Measurements from ENCODE around the gene LSM6. TPM values are rescaled to one million over a fixed set of nuclear protein-coding genes. Genes with fewer than 3 reads are reported as not detected.

Gene LSM6
- total RNA-seq, result 10 to 100 TPM; 18.9 to 27.1 (median 22.2) TPM
- long read RNA-seq, donor 1, transcript LSM6-201 (4 exons, 2,259 nt), result major isoform, 8 of 11 reads
- long read RNA-seq, donor 1, partial matches to known transcripts, result 0 of 11 reads
- long read RNA-seq, donor 1, other reads (novel, unspliced or antisense), result 0 of 11 reads
- long read RNA-seq, donor 2, transcript LSM6-201 (4 exons, 2,259 nt), result major isoform, 14 of 19 reads
- long read RNA-seq, donor 2, partial matches to known transcripts, result 0 of 19 reads
- long read RNA-seq, donor 2, other reads (novel, unspliced or antisense), result 2 of 19 reads

- intact Hi-C loops (cut with DNase I, micrococcal nuclease), result no loop called here
- Histone ChIP-seq H3K9me3 (no peaks in the 10 kb centered on the region), H3K36me3 (ENCODE audit: low read depth) (no peaks in the 10 kb centered on the region), H3K4me1 (ENCODE audit: low read depth) (peaks cover 9% of the 10 kb centered on the region), H3K4me3 (peak within 1 kb of the TSS; percentile 80)
- no peak for TF ChIP-seq CTCF (IDR thresholded peaks at IDR 0.05)
- DNase-seq, result peak; percentile 89 to 93 (median 91)
- peak; percentile 99 for ATAC-seq
These were observed at the start of gene LSM6 for GRCh38 chr4:146175541-146176453. LSM6 (plus strand) TSS chr4:146175718; CDS start chr4:146182922, 7,204 bp downstream.

GRCh38 chr4:146132445-146132844 lies 43.1 kb upstream of the LSM6 start:
- no peak overlapping the region for H3K4me3 ChIP-seq
- H3K9me3 ChIP-seq, result no peaks in the 10 kb centered on the region
- H3K4me1 ChIP-seq (ENCODE audit: low read depth), result no peaks in the 10 kb centered on the region
- DNase-seq, result no peak
- ATAC-seq, result peak; percentile 49
- H3K36me3 ChIP-seq (ENCODE audit: low read depth), result no peaks in the 10 kb centered on the region
- TF ChIP-seq CTCF (IDR thresholded peaks at IDR 0.05), result no peak
- intact Hi-C loops (cut with DNase I, micrococcal nuclease), result no loop called here

GRCh38 chr4:146134761-146135445 lies 40.6 kb upstream of the LSM6 start:
- Histone ChIP-seq H3K4me1 (ENCODE audit: low read depth) (no peaks in the 10 kb centered on the region), H3K9me3 (no peaks in the 10 kb centered on the region), H3K4me3 (no peak overlapping the region), H3K36me3 (ENCODE audit: low read depth) (no peaks in the 10 kb centered on the region)
- ATAC-seq, result peak; percentile 95
- intact Hi-C loops (cut with DNase I, micrococcal nuclease), result no loop called here
- no peak for TF ChIP-seq CTCF (IDR thresholded peaks at IDR 0.05)
- peak; percentile 45 to 89 (median 76) for DNase-seq

- no peaks in the 10 kb centered on the region for H3K4me1 ChIP-seq (ENCODE audit: low read depth)
- intact Hi-C loops (cut with DNase I, micrococcal nuclease), result no loop called here
- ATAC-seq (no peak), DNase-seq (no peak)
- H3K4me3 ChIP-seq, result no peak overlapping the region
- H3K36me3 ChIP-seq (ENCODE audit: low read depth), result no peaks in the 10 kb centered on the region
- no peaks in the 10 kb centered on the region for H3K9me3 ChIP-seq
- TF ChIP-seq CTCF (IDR thresholded peaks at IDR 0.05), result no peak
These were observed 39.6 kb upstream of the LSM6 start for GRCh38 chr4:146135941-146136340.

- intact Hi-C loops (cut with DNase I, micrococcal nuclease), result no loop called here
- H3K9me3 ChIP-seq, result no peaks in the 10 kb centered on the region
- TF ChIP-seq CTCF (IDR thresholded peaks at IDR 0.05), result no peak
- no peak for DNase-seq
- no peaks in the 10 kb centered on the region for H3K36me3 ChIP-seq (ENCODE audit: low read depth)
- no peaks in the 10 kb centered on the region for H3K4me1 ChIP-seq (ENCODE audit: low read depth)
- no peak overlapping the region for H3K4me3 ChIP-seq
- ATAC-seq, result no peak
These were observed 32.8 kb upstream of the LSM6 start for GRCh38 chr4:146142768-146143167.
